ENCODE data around the gene FBXO7.

Gene FBXO7

GRCh38 chr22:32542066-32542676 lies 67.6 kb downstream of the FBXO7 start:
- H3K36me3 ChIP-seq (ENCODE audit: low read depth): no peaks in the 10 kb centered on the region
- no peaks in the 10 kb centered on the region for H3K4me1 ChIP-seq (ENCODE audit: insufficient read depth, poor library complexity, severe bottlenecking)
- DNase-seq (ENCODE audit: low spot score): no peak
- no peak overlapping the region for H3K27ac ChIP-seq (ENCODE audit: poor library complexity, severe bottlenecking)
- TF ChIP-seq, protein P1, sequence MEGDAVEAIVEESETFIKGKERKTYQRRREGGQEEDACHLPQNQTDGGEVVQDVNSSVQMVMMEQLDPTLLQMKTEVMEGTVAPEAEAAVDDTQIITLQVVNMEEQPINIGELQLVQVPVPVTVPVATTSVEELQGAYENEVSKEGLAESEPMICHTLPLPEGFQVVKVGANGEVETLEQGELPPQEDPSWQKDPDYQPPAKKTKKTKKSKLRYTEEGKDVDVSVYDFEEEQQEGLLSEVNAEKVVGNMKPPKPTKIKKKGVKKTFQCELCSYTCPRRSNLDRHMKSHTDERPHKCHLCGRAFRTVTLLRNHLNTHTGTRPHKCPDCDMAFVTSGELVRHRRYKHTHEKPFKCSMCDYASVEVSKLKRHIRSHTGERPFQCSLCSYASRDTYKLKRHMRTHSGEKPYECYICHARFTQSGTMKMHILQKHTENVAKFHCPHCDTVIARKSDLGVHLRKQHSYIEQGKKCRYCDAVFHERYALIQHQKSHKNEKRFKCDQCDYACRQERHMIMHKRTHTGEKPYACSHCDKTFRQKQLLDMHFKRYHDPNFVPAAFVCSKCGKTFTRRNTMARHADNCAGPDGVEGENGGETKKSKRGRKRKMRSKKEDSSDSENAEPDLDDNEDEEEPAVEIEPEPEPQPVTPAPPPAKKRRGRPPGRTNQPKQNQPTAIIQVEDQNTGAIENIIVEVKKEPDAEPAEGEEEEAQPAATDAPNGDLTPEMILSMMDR (IDR thresholded peaks at IDR 0.05; ENCODE audit: poor library complexity, severe bottlenecking): no peak
- no peaks in the 10 kb centered on the region for H3K27me3 ChIP-seq (ENCODE audit: insufficient read depth, poor library complexity, severe bottlenecking)
- H3K4me3 ChIP-seq (ENCODE audit: severe bottlenecking): no peak overlapping the region
- no peak for ATAC-seq (ENCODE audit: low read depth)
- no peaks in the 10 kb centered on the region for H3K9me3 ChIP-seq (ENCODE audit: severe bottlenecking)

GRCh38 chr22:32542677-32543357 lies 68.2 kb downstream of the FBXO7 start:
- no peak for ATAC-seq (ENCODE audit: low read depth)
- TF ChIP-seq, protein P1 (IDR thresholded peaks at IDR 0.05; ENCODE audit: poor library complexity, severe bottlenecking): no peak

DNA sequence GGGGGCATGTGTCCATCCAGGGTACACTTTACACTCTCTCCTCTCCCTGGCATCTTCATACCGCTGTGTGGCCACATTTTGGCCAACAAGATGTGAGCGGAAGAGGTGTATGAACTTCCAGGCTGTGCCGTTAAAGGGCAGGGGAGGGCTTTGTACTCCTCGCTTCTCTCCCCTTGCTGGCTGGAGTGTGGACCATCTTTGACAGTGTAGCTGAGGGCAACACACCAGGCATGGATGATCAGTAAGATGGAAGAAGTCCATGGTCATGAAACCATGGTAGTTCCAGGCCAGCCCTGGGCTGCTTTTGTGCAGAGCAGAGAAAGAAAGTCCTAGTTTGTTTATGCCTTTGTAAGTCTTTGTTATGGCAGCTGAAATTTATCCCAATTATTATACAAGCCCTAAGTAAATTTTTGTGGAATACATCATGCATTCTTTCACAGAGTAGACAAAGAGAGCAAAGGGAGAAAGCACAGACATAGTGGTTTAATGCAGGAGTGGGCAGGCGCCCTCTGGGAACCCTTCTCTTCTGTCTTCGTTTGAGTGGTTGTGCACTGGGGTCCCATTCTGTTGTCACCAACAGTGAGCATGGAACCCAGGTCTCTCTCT lies 70.4 kb downstream of the FBXO7 start:
- Histone ChIP-seq H3K27me3 (ENCODE audit: insufficient read depth, poor library complexity, severe bottlenecking) (no peaks in the 10 kb centered on the region), H3K4me1 (ENCODE audit: insufficient read depth, poor library complexity, severe bottlenecking) (no peaks in the 10 kb centered on the region), H3K9me3 (ENCODE audit: severe bottlenecking) (no peaks in the 10 kb centered on the region), H3K36me3 (ENCODE audit: low read depth) (no peaks in the 10 kb centered on the region), H3K4me3 (ENCODE audit: severe bottlenecking) (no peak overlapping the region), H3K27ac (ENCODE audit: poor library complexity, severe bottlenecking) (no peak overlapping the region)
- TF ChIP-seq, protein P1 (IDR thresholded peaks at IDR 0.05; ENCODE audit: poor library complexity, severe bottlenecking): no peak
- ATAC-seq (ENCODE audit: low read depth) (no peak), DNase-seq (ENCODE audit: low spot score) (no peak)

More at GRCh38 chr22:32542677-32543357, 68.2 kb downstream of the FBXO7 start:
- DNase-seq (ENCODE audit: low spot score): no peak
- no peak overlapping the region for H3K27ac ChIP-seq (ENCODE audit: poor library complexity, severe bottlenecking)
- H3K4me3 ChIP-seq (ENCODE audit: severe bottlenecking): no peak overlapping the region
- H3K9me3 ChIP-seq (ENCODE audit: severe bottlenecking): no peaks in the 10 kb centered on the region
- no peaks in the 10 kb centered on the region for H3K36me3 ChIP-seq (ENCODE audit: low read depth)
- no peaks in the 10 kb centered on the region for H3K27me3 ChIP-seq (ENCODE audit: insufficient read depth, poor library complexity, severe bottlenecking)
- no peaks in the 10 kb centered on the region for H3K4me1 ChIP-seq (ENCODE audit: insufficient read depth, poor library complexity, severe bottlenecking)

DNA sequence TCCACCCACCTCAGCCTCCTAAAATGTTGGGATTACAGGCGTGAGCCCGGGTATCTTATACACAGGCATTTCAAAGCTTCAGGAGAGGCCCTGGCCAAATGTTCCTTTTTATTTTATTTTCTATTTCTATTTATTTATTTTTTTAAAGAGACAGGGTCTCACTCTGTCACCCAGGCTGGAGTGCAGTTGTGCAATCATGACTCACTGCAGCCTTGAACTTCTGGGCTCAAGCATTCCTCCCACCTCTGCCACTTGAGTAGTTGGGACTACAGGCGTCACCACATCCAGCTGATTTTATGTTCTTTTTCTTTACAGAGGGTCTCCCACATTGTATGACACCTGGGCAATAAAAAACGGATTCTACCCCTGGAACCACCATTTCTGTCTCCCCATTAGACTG lies 71.2 kb downstream of the FBXO7 start:
- ATAC-seq (ENCODE audit: low read depth): no peak
- Histone ChIP-seq H3K4me1 (ENCODE audit: insufficient read depth, poor library complexity, severe bottlenecking) (no peaks in the 10 kb centered on the region), H3K27me3 (ENCODE audit: insufficient read depth, poor library complexity, severe bottlenecking) (no peaks in the 10 kb centered on the region), H3K36me3 (ENCODE audit: low read depth) (no peaks in the 10 kb centered on the region), H3K27ac (ENCODE audit: poor library complexity, severe bottlenecking) (no peak overlapping the region), H3K4me3 (ENCODE audit: severe bottlenecking) (no peak overlapping the region), H3K9me3 (ENCODE audit: severe bottlenecking) (no peaks in the 10 kb centered on the region)
- no peak for DNase-seq (ENCODE audit: low spot score)
- TF ChIP-seq, protein P1 (IDR thresholded peaks at IDR 0.05; ENCODE audit: poor library complexity, severe bottlenecking): no peak
